ENCODE measurements around the gene PAXIP1. TPM values are rescaled to one million over a fixed set of nuclear protein-coding genes. Genes with fewer than 3 reads are reported as not detected.

Gene PAXIP1
- total RNA-seq, 6 experiments from 2014 or later: 6.2 to 6.6 (median 6.4) TPM

DNA sequence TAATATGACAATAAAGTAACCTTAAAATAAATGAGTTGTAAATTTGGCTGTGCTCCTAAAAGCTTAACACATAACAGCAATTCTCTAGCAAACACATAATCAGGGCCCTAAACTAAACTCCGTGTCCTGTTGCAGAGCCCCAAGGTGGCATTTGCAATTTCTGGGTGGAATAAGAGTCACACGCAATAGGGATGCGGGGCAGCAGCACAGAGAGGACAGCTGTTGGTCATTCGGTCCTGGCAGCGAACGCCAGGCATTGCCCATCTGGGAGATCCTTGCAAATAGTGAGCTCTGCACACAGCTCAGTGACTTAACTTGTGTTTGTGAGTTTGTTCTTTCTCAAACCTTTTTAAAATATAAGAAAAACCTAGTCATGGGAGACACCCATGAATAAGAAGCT, 25.7 kb downstream of the PAXIP1 start:
- no peak for DNase-seq
- Histone ChIP-seq H3K27ac (no peak overlapping the region), H3K36me3 (peaks cover 0 to 9% (median 0%) of the 10 kb centered on the region in 4 donors), H3K4me3 (no peak overlapping the region), H3K27me3 (no peaks in the 10 kb centered on the region), H3K9me3 (no peaks in the 10 kb centered on the region), H3K4me1 (peaks cover 0 to 6% (median 1%) of the 10 kb centered on the region in 4 donors)
- TF ChIP-seq, protein P1, sequence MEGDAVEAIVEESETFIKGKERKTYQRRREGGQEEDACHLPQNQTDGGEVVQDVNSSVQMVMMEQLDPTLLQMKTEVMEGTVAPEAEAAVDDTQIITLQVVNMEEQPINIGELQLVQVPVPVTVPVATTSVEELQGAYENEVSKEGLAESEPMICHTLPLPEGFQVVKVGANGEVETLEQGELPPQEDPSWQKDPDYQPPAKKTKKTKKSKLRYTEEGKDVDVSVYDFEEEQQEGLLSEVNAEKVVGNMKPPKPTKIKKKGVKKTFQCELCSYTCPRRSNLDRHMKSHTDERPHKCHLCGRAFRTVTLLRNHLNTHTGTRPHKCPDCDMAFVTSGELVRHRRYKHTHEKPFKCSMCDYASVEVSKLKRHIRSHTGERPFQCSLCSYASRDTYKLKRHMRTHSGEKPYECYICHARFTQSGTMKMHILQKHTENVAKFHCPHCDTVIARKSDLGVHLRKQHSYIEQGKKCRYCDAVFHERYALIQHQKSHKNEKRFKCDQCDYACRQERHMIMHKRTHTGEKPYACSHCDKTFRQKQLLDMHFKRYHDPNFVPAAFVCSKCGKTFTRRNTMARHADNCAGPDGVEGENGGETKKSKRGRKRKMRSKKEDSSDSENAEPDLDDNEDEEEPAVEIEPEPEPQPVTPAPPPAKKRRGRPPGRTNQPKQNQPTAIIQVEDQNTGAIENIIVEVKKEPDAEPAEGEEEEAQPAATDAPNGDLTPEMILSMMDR (IDR thresholded peaks at IDR 0.05): no peak
- TF ChIP-seq POLR2A (IDR thresholded peaks at IDR 0.05): no peak
- no peak for ATAC-seq
- 93% methylated on average over 3 of the region's 6 CpGs for WGBS (ENCODE audit: insufficient coverage, low coverage, low lambda C conversion rate, missing lambda C conversion rate)
- intact Hi-C loops (cut with DNase I): no loop called here

DNA sequence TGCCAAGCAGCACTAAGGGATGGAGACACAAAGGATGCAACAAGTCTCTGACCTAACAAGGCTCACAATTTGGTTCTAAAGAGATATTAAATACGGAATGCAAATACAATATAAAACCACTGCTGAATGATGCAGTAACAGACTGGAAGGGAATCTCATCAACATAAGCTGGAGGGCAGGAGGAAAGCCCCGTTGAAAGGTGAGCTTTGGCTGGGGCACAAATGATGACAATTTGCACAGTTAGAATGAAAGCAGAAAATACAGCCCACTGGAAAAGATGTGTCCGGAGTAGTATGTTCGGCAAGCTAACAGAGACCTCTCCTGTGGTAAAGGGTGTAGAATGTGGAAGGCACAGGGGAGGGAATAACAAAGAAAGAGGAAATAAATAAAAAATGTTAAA, 26.1 kb downstream of the PAXIP1 start:
- H3K4me1 ChIP-seq: peaks cover 0 to 6% (median 1%) of the 10 kb centered on the region in 4 donors
- TF ChIP-seq, protein P1 (IDR thresholded peaks at IDR 0.05): no peak
- TF ChIP-seq POLR2A (IDR thresholded peaks at IDR 0.05): no peak
- intact Hi-C loops (cut with DNase I): no loop called here
- H3K27me3 ChIP-seq: no peaks in the 10 kb centered on the region
- peaks cover 0 to 9% (median 0%) of the 10 kb centered on the region in 4 donors for H3K36me3 ChIP-seq
- ATAC-seq (no peak), DNase-seq (no peak)
- no peak overlapping the region for H3K27ac ChIP-seq
- no peak overlapping the region for H3K4me3 ChIP-seq
- WGBS (ENCODE audit: insufficient coverage, low coverage, low lambda C conversion rate, missing lambda C conversion rate): 87% methylated on average over 4 of the region's 4 CpGs
- no peaks in the 10 kb centered on the region for H3K9me3 ChIP-seq

DNA sequence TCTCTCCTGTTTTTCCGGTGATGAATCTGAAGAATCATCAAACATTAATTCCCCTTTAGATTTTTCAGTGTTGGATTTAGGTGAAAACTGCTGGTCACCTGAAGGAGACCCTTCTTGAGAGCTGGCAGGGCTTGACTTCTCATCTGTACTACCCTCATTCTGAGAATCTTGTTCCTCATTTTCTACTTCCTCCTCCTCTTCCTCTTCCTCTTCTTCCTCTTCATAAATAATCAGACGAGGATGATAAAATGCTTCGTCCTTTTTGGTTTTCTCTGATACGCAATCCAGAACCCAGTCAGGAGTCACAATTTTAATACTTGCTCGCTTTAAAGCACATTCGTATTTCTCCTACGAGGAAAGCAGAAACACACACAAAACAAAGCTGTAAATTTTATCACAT, 26.9 kb downstream of the PAXIP1 start:
- Histone ChIP-seq H3K4me1 (peaks cover 0 to 6% (median 1%) of the 10 kb centered on the region in 4 donors), H3K4me3 (no peak overlapping the region), H3K36me3 (peaks cover 0 to 16% (median 0%) of the 10 kb centered on the region in 4 donors), H3K27me3 (no peaks in the 10 kb centered on the region), H3K9me3 (no peaks in the 10 kb centered on the region), H3K27ac (no peak overlapping the region)
- intact Hi-C loops (cut with DNase I): no loop called here
- WGBS (ENCODE audit: insufficient coverage, low coverage, low lambda C conversion rate, missing lambda C conversion rate): 67% methylated on average over 7 of the region's 7 CpGs
- ATAC-seq (no peak), DNase-seq (no peak)
- TF ChIP-seq POLR2A (IDR thresholded peaks at IDR 0.05): no peak
- TF ChIP-seq, protein P1 (IDR thresholded peaks at IDR 0.05): no peak

DNA sequence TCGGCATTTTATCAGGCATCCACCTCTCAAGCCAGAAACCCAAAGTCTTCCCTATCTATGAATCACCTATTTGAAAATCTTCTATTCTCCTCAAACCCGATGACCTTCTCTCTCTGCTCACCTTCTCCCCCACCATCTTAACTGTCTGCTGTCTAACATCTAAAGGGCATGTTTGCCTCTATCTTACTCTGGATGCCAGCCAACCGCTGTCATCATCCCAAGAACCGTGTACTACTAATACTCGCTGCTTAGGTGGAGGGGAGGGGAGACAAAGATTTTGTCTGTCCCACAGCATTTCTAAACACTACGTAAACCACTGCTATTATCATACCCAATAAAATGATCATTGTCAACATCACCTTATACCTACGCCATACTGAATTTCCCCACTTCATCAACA, 29.5 kb downstream of the PAXIP1 start:
- intact Hi-C loops (cut with DNase I): no loop called here
- H3K27me3 ChIP-seq: no peaks in the 10 kb centered on the region
- DNase-seq (peak in 1 of 3 donors; percentile 31), ATAC-seq (peak; percentile 71 to 77 (median 74))
- peaks cover 0 to 6% (median 1%) of the 10 kb centered on the region in 4 donors for H3K4me1 ChIP-seq
- TF ChIP-seq, protein P1 (IDR thresholded peaks at IDR 0.05): no peak
- TF ChIP-seq POLR2A (IDR thresholded peaks at IDR 0.05): no peak
- WGBS (ENCODE audit: insufficient coverage, low coverage, low lambda C conversion rate, missing lambda C conversion rate): 68% methylated on average over 7 of the region's 7 CpGs
- H3K27ac ChIP-seq: no peak overlapping the region
- H3K4me3 ChIP-seq: no peak overlapping the region
- H3K9me3 ChIP-seq: no peaks in the 10 kb centered on the region
- H3K36me3 ChIP-seq: peaks cover 0 to 24% (median 4%) of the 10 kb centered on the region in 4 donors

Data from right lobe of liver (tissue), 6 donors.